HG03135 (cell line): Measurements from ENCODE around the gene SPDYE16.
A peak's percentile ranks its signal among the peaks of the same experiment; 100 is the strongest.
"Not testable (repeated sequence)": the region's sequence is repeated elsewhere in the genome, so short reads cannot be mapped to it uniquely, and the experiment has no call there.

Source experiments
- ATAC-seq: cut with Tn5 transposase; IDR thresholded peaks from one replicate; pipeline ENCODE4 v1.9.1; 2021; ENCODE audit warnings: mild to moderate bottlenecking, moderate library complexity; ENCODE audit not compliant: unreplicated experiment

SPDYE16 gene

GRCh38 chr7:76549855-76550248 lies 6.8 kb upstream of the SPDYE16 start:
- ATAC-seq, result not testable (repeated sequence)

GRCh38 chr7:76549025-76549854 lies 6.1 kb upstream of the SPDYE16 start:
- ATAC-seq, result peak; percentile 98

GRCh38 chr7:76531643-76532042 lies 11.5 kb downstream of the SPDYE16 start:
- not testable (repeated sequence) for ATAC-seq

- ATAC-seq, result not testable (repeated sequence)
These were observed 16.9 kb downstream of the SPDYE16 start for GRCh38 chr7:76526183-76526582.

GRCh38 chr7:76516932-76517331 lies 26.2 kb downstream of the SPDYE16 start:
- not testable (repeated sequence) for ATAC-seq

- ATAC-seq, result no peak
These were observed 27.1 kb downstream of the SPDYE16 start for GRCh38 chr7:76515999-76516443.

- ATAC-seq, result no peak
These were observed 27.9 kb downstream of the SPDYE16 start for GRCh38 chr7:76514926-76515771.

- no peak for ATAC-seq
These were observed 29.0 kb downstream of the SPDYE16 start for GRCh38 chr7:76513817-76514799.

GRCh38 chr7:76512941-76513816 lies 29.9 kb downstream of the SPDYE16 start:
- no peak for ATAC-seq

GRCh38 chr7:76511911-76512885 lies 30.9 kb downstream of the SPDYE16 start:
- not testable (repeated sequence) for ATAC-seq

GRCh38 chr7:76511200-76511910 lies 31.7 kb downstream of the SPDYE16 start:
- ATAC-seq, result not testable (repeated sequence)

- no peak for ATAC-seq
These were observed 32.9 kb downstream of the SPDYE16 start, which contains the start of gene UPK3B for GRCh38 chr7:76509931-76510877. UPK3B (plus strand) TSS chr7:76510552; CDS start chr7:76510653, 101 bp downstream.

GRCh38 chr7:76507723-76508406 lies 35.2 kb downstream of the SPDYE16 start:
- ATAC-seq, result no peak

GRCh38 chr7:76506643-76507042 lies 36.5 kb downstream of the SPDYE16 start:
- ATAC-seq, result not testable (repeated sequence)

- no peak for ATAC-seq
These were observed 37.0 kb downstream of the SPDYE16 start for GRCh38 chr7:76506081-76506440.
